Endothelial cell of hepatic sinusoid (primary cell): ENCODE measurements around the gene DOCK1.

Experiments used
- in situ Hi-C: cut with HindIII; loops from 2 replicates; pipeline ENCODE4 v1.10.0; 2017; ENCODE audit warnings: low sequenced_read_pairs

DOCK1 gene

DNA sequence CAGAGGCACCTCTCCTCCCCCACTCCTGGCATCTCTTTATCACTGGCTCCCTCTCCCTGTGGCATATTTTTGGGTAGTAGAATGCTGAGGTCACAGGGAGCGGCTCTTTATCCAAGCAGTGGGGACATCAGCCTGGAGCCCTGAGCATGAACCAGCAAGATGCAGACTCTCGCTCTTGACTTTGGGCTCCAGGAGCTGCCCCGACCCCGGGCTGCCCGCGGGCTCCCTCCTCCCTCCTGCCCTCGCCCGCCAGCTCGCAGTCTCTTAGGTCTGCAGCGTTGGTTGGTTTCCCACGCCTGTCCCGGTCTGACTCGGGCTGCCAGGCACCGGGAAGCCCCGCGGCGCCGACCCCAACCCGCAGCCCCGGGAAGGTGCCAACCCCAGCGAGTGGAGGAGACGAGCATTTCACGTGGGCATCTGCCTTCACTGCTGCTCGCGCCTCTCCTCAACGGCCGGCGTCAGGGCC lies 289.8 kb downstream of the DOCK1 start:
- in situ Hi-C loops, result no loop called here

GRCh38 chr10:127195571-127196281 lies 290.5 kb downstream of the DOCK1 start:
- in situ Hi-C loops, result no loop called here

DNA sequence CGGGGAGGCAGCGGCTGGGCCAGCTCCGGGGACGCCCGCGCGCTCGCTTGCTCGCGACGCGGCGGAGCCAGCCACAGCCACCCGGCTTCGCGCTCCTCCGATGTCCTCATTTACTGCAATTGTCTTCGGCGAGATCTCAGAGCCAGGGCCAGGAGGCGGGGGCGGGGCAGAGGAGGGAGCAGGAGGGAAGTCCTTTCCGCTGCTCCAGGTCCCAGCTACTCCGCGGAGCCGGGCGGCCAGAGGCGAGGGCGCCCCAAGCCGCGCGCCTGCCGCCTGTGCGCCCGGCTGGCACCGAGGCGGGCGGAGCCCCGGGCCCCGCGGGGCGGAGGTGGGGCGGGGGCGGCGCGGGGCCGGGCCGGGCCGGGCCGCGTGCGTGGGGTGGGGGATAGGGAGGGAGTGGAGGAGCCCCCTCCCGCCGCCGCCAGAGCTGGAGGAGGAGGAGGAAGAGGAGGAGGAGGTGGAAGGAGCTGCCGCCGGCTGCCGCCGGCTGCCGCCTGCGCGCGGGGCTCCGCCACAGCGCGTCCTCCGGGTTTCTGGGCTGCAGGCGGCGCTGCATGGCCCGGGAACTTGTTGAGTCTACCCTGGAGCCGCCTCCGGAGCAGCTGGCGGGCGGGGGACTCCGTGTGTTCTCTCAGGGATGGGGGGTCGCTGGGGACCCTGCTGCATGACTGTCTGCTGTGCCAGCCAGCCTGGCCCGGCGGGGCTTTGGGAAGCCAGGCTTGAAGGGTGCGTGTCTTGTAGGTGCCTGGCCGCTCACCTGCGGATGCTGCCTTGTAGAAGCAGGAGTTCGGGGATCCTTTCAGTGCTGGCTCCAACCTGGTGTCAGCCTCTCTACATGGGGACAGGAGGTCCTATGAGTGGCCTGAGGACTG lies 291.3 kb downstream of the DOCK1 start, which contains the start of gene INSYN2A:
INSYN2A (minus strand) TSS at position 310 of the 872 bp plus-strand sequence. CDS start 20,196 bp downstream, outside the sequence.
- in situ Hi-C loops, result no loop called here

GRCh38 chr10:127197154-127197432 lies 291.9 kb downstream of the DOCK1 start:
- in situ Hi-C loops, result no loop called here

GRCh38 chr10:127198307-127198706 lies 293.1 kb downstream of the DOCK1 start:
- in situ Hi-C loops, result no loop called here

DNA sequence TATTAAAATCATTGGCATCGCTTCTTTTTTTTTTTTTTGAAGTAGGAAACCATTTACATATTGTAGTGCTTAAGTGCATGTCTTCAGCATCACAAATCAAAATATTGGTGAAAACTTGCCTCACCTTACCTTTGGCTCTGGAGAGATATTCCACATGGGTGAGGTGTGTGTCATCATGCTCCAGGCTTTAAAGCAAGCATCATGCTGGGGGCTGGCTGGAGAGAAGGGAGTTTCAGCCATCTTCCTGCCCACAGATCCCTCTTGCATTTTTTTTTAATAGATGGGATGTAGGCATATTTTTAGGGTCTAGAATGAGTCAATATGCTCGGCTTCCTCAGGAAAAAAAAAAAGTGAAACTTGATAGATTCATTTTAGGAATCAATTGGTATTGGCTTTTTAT lies 293.5 kb downstream of the DOCK1 start:
- in situ Hi-C loops, result no loop called here

DNA sequence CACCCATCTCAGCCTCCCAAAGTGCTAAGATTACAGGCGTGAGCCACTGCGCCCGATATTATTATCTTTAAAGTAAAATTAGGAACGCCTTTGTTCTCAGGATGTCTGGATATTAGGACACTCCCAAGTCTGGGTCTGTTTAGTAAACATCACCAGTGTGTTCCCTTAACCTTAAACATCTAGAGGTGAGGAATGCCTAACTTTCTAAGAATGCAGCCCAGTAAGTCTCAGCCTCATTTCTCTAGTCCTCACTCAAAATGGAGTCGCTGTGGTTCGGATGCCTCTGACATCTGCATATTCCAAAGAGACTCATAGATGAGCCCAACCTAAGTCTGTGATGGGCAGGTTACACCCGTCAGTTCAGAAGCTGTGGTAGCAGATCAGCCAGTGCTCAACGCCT lies 295.4 kb downstream of the DOCK1 start:
- in situ Hi-C loops, result no loop called here

GRCh38 chr10:127203067-127203466 lies 297.8 kb downstream of the DOCK1 start:
- in situ Hi-C loops, result no loop called here

DNA sequence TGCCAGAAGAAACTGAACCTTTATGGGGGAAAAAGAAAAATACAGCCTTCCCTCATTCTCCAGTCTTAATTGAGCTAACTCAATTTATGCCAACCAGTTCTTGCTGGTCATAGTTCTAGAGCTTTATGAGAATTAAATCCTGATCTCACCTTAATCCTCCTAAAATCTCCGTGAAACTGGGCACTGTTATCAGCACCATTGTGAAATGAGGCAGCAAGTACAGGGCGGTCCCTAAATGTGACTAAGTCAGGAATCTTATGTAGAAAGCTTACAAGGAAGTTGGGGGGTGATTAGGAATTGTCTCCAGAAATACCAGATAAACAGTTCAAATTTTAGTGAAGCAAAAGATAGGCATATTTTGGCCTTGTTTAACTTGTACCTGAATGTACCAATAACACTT lies 301.9 kb downstream of the DOCK1 start:
- in situ Hi-C loops, result loop anchor here (5.0 kb wide), 1 partner anchor 50 kb away; no protein-coding TSS in a partner anchor

DNA sequence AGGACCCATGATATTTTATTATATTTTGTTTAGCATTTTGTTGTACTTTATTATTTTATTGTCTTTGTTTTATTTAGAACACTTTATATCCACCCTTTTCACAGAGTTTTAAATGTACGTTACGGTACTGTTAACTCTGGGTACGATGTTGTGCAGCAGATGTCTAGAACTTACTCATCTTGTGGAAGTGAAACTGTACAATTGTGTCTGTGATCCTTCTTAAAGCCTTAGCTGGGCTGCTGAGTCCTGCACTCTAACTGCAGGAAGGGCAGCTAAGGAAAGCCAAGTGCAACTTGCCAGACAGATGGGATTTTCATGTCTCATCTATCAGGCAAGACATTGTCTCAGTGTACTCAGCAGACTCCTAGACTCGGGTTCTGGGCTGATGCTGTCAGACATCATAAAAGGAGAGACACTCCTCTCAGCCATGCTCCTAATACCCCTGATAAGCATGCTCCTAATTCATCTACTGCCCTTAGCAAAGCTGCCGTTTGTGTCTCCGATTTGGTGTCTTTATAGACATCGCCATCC lies 305.8 kb downstream of the DOCK1 start:
- in situ Hi-C loops, result no loop called here

DNA sequence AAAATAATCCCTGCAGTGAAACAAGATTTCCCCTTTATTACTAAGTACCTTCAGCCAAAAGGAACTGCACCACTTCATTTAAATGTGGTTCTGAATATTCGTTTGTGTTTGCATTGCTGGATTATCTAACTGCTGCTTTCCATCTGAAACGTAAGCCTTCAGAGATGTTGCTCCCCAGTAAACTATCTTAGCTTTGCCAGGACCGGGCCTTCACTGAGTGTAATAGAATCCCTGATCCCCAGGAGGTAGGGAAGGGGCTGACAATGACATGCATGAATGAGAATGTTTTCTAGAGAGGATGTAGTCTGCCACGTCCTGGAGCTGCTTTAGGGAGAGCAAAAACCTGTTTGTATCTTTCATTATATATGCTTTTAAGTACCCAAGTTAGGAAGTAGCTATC lies 310.6 kb downstream of the DOCK1 start:
- in situ Hi-C loops, result no loop called here

DNA sequence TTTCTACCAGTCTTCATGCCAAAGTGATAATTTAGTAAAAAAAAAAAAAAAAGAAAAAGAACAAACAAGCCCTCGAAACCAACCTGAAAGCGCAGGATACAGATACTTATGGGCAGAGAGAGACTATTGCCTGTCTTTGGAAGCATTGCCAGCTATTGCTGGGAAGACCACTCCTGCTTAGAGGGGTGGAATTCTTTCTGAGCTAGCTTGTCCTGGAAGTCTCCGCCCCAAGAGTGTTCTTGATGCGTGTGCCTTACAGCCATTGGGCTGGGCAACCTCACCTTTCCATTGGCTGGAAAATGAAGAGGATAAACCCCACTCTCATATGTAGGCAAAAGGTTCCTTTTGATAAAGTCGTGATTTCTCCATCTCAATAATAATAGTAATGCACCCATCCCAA lies 311.0 kb downstream of the DOCK1 start:
- in situ Hi-C loops, result no loop called here

GRCh38 chr10:127216786-127217185 lies 311.6 kb downstream of the DOCK1 start:
- in situ Hi-C loops, result no loop called here

- in situ Hi-C loops, result no loop called here
These were observed 313.4 kb downstream of the DOCK1 start for GRCh38 chr10:127218658-127219057.

GRCh38 chr10:127221281-127221680 lies 316.1 kb downstream of the DOCK1 start:
- in situ Hi-C loops, result no loop called here

GRCh38 chr10:127227027-127227426 lies 321.8 kb downstream of the DOCK1 start:
- in situ Hi-C loops, result no loop called here

- in situ Hi-C loops, result no loop called here
These were observed 322.4 kb downstream of the DOCK1 start for GRCh38 chr10:127227663-127228062.

GRCh38 chr10:127228195-127228787 lies 323.1 kb downstream of the DOCK1 start:
- in situ Hi-C loops, result no loop called here

GRCh38 chr10:127234306-127234800 lies 329.1 kb downstream of the DOCK1 start:
- in situ Hi-C loops, result no loop called here

- in situ Hi-C loops, result no loop called here
These were observed 331.0 kb downstream of the DOCK1 start for GRCh38 chr10:127236266-127236665.

- in situ Hi-C loops, result no loop called here
These were observed 337.7 kb downstream of the DOCK1 start for GRCh38 chr10:127242914-127243313.
